SU-DHL-6 (cell line): ENCODE results near the gene EIF2B5.

Source experiments
- CTCF ChIP-seq: fragments of 200-600 bp; sonication (generic); IDR thresholded peaks from one replicate; pipeline ENCODE4 v1.5.1; 2017; ENCODE audit warnings: antibody characterized with exemption, mild to moderate bottlenecking, low read length, moderate library complexity; ENCODE audit not compliant: insufficient read depth, poor library complexity, severe bottlenecking
- EZH2phosphoT487 ChIP-seq: fragments of 200-600 bp; sonication (generic), shearing (Covaris generic); conservative IDR thresholded peaks from 2 replicates; pipeline ENCODE4 v1.6.1; 2018; ENCODE audit warnings: mild to moderate bottlenecking, antibody characterized with exemption, low read length, moderate library complexity, mixed read lengths

- TF ChIP-seq CTCF (no peak), EZH2phosphoT487 (no peak)
Observed at GRCh38 chr3:184148076-184148475, 12.9 kb downstream of the EIF2B5 start.
